ENCODE data around the gene ERC2.

ERC2 gene

DNA sequence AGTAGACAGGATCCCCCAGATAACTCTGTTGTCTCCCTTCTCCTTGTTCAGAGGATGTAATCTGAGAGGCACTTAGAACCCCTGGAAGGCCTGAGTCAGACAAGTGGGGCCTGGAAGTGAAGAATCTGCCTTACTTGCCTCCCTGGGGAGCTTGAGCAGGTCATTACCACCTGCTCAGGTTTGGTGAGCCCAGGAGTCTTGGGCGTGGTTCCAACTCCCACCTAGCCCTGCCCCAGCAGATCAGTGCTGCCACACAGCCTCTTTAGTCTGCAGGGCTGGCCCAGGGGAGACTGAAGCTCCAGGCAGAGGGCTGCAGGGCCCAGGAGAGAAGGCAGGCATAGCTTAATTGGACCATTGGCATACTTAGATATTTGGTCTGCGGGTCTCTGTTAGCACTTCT, 230.0 kb downstream of the ERC2 start:
- FAIRE-seq, result no peak

DNA sequence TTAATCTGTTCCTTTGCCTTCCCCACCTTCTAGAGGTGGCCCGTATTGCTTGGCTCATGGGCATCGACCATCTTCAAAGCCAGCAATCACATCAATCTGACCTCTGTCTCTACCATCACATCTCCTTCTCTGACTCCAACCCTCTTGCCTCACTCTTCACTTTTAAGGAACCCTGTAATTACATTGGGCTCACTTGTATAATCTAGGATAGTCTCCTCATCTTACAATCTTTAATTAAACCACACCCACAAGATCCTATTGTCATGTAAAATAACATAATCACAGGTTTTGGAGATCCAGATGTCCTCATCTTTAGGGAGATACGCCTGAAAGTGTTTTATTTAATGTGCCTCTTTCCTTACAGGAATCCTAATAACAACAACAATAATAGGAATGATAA, 234.5 kb downstream of the ERC2 start:
- FAIRE-seq, result no peak

DNA sequence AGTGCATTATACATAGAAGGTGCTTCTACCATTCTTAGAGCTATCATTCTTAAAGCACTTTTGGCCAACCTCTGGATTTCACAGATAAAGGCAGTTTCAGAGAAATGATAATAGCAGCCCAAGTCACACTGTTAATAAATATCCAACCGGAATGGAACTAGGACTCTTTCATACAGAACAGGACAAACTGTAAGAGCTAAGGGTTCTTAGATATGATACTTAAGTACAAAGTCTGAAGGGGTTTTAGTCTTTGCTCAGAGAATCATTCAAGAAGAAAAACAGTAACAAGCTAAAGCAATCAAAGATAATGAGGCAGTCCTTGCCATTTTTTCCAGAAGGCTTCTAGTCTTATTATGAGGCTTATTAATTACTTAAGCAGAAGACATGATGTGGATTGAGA, 239.0 kb downstream of the ERC2 start:
- no peak for FAIRE-seq

DNA sequence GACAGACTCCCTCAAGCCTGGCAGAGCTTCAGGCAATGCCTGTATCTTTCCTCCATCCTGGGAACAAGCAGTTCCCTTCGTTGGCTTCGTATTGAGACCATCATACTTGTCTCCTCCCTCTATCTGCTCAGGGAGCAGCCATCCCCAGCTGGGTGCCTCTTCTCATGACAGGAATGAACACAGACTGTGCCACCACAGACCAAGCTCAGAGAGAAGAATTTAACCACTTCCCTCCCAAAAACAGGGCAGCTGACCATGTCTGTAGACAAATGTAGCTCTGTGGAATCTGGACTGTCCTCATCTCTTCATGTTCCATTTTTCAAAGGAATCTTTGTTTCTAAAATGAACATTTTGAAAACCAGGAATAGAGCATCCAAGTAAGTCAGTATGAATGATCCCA, 245.4 kb downstream of the ERC2 start:
- no peak for FAIRE-seq

DNA sequence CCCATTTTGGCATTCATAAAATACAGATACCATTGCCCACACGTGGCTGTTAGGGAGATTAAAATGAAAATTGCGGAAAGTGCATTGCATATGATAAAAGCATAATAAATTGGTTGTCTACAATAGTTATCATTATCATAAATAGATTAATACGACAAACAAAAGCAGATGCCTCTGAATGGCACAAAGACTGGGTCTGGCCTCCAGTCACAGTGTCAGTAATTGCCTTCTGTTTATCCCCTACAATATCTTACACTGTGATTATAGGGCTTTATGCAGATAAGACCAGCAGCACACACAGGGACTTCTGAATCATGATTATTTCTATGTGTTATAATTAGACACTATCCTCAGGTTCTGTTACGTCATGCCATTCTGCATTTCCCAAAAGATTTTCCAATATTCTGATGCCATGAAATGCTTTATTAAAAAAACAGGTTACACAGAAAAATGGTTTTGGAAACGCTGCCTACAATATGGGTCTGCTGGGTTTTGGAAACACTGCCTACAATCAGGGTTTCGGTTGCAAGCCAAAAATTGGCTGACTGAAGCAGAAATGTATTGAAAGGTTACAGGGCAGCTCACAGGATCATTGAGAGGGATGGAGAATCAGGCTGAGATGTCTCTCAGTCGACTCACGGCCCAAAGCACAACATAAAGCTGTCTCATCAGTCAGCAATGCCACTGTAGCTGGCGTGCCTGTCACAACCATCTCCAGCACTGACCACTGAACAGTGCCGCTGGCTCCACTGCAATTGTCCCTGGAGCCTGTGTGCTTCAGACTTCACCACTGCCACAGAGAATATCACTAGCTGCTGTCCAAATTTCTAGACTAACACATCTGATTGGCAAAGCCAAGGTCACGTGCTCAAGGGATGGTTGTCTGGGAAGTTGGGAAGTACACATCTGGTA, 248.1 kb downstream of the ERC2 start:
- no peak for FAIRE-seq

DNA sequence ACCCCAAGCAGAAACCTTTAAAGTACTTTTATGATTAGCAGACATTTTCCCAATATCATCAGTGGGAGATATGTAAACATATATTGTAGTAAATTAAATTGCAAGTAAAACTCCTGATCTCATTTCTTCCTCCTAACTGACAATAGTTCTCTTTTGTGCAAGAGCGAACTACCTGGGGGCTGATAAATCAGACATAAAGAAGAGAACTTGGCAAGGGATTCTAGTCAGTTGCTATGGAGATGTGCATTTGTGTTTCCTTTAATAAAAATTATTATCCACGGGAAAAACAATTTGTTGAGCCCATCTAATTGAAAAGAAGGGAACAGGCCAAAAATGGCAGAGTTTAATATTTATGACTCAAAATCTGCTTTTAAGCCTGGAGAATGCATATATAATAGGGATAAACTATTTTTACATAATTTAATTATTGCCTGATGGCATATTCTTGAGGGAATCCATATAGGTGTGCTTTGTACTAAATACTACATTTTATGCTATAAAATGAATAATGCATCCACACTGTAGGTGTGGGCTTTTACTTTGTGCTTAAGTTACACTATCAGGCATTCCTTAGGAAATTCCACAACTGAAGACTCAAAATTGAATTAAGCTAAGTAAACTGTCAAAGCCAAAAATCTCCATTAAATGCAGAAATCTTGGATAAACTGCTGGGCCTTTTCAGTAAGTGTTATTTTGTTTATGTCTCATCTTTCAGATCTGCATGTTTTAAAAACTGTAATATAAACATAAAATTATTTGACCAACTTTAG, 258.1 kb downstream of the ERC2 start:
- FAIRE-seq, result no peak

DNA sequence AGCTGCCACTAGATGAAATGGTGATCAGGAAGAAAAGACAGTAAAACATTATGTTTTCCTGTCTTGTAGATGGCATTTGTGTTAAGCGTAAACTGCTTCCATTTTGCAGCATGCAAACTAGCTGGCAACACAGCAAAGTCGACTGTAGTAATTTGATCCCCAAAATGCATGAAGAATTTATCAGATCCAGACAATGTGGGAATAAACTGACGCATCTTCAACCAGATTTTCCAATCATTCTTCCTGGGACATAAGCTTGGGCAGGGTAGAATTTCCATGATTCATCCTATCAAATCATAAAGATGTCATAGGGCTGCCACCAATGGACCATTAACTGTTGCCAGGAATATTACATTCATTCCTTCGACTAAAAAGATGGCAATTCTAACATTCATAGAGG, 260.3 kb downstream of the ERC2 start:
- no peak for FAIRE-seq

DNA sequence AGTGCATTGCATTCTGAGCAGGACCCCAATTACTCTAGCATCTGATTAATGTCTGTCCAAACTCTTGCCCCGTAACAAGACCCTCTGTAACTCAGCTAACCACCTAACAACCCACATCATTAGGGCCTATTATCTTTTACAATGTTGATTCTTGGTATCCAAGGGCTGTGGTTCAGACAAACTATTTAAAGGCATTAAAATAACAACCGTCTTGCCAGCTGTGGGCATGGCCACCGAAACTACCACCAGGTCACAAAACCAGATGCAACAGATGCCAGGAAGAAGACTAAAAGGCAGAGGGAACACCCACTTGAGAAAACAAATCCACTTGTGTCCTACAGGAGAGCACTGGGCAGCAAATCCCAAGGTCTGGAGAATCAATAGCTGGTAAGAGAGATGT, 262.9 kb downstream of the ERC2 start:
- FAIRE-seq, result no peak

DNA sequence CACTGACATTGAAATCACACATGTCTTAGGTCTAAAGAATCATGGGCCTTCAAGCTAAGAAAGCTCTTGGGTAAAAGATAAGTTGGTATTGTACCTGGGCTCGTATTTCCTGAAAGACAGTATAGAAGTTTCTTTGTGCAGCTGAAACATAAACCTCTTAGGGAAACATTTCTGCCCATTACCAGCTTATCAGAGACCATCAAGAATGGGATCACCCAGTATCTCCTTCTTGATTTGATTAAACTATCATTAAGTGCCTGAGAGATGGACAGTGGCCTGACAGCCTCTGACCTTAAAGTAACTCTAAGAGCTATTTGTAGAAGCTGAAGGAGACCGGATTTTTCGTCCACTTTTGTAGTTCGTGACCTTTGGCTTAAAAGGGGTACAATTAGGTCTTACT, 265.3 kb downstream of the ERC2 start:
- FAIRE-seq, result no peak

DNA sequence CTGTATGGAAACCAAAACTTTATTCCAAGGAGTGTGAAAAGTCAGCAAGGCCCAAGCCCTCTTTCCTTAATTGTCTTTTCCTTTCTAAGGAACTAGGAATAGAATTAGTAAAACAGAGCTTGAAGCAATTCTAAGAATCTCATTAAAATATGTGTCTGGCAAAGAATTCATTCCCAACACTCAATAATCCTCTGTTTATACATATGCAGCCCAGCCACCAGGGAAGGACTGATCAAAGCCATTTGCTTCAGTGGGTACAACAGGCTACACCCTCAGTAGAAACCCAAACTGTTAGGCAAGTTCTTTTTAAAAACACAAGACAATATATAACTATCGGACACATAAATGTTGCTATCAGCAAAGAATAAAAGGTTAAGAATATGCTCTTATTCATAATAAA, 266.9 kb downstream of the ERC2 start:
- FAIRE-seq, result no peak

DNA sequence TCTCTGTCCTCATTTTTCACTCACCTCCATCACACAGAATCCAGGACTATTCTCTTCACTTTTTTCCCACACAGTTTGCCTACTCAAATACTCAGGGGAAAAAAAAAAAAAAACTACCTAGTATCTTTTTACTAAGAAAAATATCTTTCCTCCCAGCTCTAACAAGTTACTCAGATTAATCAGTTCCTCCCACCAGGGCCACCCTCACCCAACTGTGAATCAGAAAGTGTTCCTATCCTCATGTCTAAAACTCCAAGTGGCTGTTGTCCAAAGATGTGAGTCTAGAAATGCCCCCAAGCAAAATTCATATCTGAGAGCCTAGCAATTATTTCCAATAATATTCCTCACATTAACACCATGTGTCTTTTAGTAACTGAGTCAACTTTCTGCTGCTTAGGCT, 268.0 kb downstream of the ERC2 start:
- no peak for FAIRE-seq

DNA sequence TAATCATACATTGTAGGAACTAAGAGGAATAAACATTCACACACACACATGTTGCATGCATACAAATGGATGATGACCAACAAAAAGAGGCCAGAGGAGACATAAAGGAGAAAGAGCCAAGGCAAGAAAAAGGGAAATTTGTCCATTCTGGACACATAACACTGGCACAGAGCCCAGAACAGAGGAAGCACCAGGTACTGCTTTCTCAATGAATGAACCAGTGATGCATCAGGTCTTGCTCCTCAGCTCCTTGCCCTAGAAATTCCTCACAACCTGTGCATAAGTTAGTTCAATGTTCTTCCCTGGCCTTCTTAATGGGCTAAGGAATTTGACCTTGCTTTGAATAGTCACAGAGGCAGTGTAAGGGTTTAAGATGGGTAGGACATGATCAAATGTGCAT, 270.3 kb downstream of the ERC2 start:
- FAIRE-seq, result no peak

DNA sequence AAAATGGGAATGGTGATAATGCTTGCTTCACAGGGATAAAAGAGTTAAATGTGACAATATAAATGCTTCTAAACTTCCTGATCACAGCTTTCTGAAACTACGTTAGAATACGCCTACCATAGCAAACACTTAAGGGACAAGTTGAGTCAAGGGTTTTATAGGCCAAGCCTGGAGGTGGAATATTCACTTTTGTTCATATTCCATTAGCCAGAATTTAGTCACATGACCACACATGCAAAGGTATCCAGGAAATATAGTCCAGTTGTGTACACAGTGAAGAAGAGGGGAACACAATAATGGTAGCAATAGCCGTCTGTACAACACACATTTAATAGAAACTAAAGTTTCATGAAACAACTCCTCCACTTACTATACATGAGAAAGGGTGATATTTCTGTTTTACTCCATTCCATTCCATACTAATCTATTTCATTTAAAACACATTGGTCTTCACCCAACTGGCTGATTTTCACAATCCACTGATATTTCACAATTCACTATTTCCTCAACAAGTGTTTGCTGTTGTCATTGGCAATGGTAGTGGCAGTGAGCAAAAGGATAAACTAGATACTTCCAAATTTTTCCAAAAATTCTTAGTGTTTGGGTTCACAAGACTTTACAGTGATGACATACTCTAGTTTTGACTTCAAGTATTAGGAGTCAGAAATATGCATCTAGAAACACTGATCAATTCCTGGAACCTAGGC, 270.9 kb downstream of the ERC2 start:
- no peak for FAIRE-seq

DNA sequence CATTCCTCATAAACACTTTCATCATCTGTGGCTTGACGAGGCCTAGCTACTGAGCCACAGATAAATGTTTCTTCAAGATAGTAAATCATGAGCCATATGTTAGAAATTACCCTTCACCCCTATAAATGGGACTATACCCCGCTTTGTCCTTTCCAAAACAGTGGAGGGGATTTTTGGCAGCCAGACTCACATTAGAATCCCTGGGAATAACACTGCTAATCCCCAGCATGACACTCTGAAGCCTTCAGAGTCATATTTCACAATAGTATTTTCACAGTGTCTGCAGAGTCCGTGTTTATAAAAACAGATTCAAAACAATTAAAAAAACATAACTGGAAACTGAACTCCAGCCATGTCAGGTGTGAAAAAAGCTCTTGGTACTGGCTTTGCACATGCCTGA, 271.6 kb downstream of the ERC2 start:
- no peak for FAIRE-seq

DNA sequence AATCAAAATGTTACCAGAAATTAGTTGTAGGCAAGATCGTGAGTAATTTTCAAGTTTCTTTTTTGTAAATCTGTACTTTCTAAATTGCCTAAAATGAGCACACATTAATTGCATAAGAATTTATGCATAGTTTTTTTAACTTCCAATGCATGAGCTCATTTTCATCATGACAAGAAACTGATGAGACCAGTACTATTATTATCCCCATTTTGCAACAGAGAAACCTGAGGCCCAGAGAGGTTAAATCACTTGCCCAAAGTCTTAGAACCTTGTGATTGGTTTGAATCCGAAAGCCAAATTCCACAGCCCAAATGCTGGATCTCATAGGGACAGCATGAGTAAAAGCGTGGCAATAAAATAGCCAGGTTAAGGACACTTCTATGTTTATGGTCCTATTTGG, 274.7 kb downstream of the ERC2 start:
- no peak for FAIRE-seq

DNA sequence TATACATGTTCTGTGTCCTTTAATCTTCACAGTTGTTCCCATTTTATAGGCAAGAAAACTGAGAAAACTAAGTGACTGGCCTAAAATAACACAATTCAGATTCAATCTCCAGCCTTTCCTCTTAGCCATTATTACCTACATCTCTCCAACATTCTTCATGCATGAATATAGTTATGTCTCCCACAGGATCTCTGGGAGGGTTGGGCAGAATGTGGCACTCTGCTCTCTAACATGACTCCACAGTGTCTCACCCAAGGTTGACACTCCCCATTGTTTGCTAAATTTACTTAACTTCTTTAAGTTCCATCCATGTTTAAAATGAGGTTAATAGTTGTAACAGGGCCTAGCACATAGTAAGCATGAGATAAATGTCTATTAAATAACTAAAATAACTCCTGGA, 276.3 kb downstream of the ERC2 start:
- no peak for FAIRE-seq

DNA sequence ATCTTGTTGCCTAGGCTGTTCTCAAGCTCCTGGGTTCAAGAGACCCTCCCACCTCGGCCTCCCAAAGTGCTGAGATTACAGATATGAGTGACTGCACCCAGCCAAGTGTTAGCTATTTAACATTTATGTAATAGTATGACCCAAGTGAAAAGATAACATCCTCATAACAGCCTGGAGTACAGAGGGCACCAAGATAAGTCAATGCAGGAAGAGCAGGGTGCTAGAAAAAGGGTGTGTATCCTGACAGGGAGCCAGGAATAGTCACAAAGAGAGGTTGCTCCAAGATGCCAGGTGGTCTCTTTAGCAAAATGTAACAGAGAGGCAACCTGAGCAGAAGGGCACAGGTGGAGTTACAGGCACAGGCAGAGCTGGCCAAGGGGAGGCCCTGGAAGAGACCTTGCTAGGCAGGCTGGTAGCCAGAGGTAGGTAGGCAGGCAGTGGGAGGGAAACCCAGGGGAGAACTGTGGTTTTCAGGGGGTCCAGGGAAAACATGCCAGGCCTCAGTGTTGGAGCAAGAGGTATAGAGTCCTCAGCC, 277.4 kb downstream of the ERC2 start:
- no peak for FAIRE-seq

DNA sequence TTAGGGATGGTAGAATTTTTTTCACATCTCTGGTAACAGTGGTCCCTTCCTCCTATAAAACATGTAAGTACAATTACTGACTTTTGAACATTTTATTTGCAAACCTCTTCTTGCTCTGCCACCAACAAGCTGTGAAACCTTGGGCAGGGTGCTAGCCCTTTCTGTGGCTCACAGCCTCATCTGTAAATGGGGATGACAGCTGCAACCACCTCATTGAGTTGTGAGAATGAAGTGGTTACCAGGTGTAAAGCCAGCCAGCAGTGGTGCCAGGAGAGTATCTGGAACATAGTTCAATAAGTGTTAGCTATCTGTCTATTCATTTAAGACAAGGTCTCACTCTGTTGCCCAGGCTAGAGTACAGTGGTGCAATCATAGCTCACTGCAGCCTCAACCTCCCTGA, 278.1 kb downstream of the ERC2 start:
- FAIRE-seq, result no peak

DNA sequence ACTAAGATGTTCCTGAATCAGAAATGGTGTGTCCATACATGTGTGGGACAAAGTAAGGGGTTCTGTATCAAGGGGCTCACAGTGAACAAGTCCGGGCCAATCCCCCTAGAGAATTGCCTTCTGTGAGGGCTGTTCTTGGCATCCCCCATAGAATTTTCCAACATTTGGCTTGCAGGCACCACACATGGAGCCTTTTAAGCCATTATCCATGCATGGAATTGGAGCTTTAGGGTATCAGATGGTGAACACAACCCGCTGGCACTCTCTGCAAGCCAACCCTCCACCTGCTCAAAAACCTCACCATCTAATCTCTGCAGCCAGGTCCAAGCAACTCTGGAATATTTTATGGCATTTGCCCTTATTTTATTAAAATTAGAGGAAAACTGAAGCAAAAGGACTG, 278.7 kb downstream of the ERC2 start:
- no peak for FAIRE-seq

DNA sequence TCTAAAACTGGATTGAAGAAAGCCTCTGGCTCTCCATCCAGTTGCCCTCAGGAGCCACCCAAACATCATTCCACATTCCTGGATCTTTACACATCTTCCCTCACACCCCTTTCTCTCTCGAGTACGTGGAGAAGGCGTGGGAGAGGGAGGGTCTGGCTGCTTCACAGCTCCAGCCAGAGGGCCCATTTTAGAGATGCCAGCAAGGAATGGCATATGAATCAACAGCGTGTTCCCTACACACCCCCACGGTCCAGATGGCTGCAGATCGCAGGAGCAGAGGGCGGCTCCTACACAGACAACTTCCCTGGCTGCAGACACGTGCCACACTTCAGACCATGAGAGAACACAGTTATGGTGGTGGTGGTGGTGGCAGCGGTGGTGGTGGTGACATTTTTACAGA, 280.1 kb downstream of the ERC2 start:
- FAIRE-seq, result no peak

DNA sequence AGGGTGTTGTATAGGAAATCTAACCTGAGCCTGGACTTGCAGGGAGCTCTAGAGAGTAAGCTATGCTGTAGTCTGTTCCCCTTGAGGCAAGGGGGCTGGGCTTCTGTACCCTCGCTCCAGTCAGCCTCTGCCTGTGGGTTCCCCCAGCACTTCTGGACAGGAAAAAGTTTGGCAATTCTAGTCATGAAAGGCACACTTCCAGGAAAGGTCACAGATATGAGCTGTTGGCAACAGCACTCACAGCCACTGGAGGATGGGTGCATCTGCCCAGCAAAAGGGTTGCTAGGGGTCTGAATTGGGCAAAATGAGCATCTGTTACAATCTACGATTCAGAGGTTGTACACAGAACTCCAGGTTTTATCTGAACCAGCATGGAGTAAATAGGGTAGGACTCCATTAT, 281.2 kb downstream of the ERC2 start:
- FAIRE-seq, result no peak

DNA sequence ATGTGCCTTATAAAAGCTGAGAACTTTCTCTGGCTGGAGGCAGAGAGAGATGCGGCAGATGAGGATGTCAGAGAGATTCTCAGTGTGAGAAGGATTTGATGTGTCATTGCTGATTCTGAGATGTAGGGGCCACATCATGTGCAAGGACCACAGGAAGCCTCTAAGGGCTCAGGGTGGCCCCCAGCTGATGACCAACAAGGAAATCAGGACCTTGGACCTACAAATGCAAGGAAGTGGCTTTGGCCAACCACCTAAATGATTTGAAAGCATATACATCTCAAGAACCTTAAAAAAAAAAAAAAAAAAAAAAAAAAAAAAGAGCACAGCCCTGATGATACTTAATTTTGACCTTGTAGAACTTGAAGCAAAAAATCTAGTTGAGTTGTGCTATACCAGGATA, 282.4 kb downstream of the ERC2 start:
- FAIRE-seq, result no peak

DNA sequence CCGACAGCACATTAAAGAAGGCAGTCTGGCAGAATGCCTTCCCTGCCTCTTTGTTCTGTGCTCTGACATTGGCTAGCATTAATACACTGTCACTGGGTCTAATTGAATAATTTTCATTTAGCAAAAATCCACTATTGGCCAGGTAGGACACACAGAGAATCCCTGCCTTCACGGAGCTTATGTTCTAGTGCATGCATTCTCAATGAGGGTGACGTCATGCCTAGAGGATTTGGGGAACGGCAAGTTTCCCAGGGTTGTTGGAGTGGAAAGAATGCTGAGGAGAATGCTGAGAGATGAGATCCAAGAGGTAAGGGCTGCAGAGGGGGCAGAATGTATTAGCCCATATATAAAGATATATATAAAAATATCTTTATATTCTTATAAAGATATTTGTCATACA, 284.7 kb downstream of the ERC2 start:
- no peak for FAIRE-seq

DNA sequence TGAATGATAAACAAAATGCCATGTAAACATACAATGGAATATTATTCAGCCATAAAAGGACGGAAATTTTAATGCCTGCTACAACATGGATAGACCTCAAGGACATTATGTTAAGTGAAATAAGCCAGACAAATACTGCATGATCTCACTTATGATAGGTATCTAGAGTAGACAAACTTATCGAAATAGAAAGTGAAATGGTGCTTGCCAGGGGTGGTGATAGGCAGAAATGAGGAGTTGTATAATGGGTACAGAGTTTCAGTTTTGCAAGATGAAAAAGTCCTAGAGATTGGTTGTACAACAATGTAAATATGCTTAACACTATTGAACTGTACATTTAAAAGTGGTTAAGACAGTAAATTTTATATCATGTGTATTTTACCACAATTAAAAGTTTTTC, 287.8 kb downstream of the ERC2 start:
- no peak for FAIRE-seq
